Karpas-422 (cell line): ENCODE data around the gene ZNF487. TPM values are rescaled to one million over a fixed set of nuclear protein-coding genes. Genes with fewer than 3 reads are reported as not detected.

Experiments used
- small RNA-seq: library from RNA; depleted of rRNA; stranded (forward); fragments of <200 nt; gene quantifications from one replicate; pipeline ENCODE3, GENCODE V24; 2014
- total RNA-seq: library from RNA; depleted of rRNA; stranded (reverse); fragments of >200 nt; shearing (Covaris generic); gene quantifications from 2 replicates; pipeline ENCODE4 v1.2.3, GENCODE V29; 2014; ENCODE audit warnings: low replicate concordance; rRNA removed

The ZNF487 gene
- total RNA-seq, 1 experiment from 2014 or later: 11.5 TPM

Small RNA genes within 50 kb of the gene (small RNA-seq; reads per million reads assigned to genes)
- gene RNU7-193P (0.16 reads per million), gene SNORD3J (0.12 reads per million)

Other genes with a start within 250 kb of the ZNF487 start
- not detected in 2 replicates for gene RASGEF1A, start 170.0 kb upstream of the ZNF487 start, total RNA-seq
- not detected in 2 replicates for gene FXYD4, start 65.5 kb upstream of the ZNF487 start, total RNA-seq
- 160 and 269 TPM in 2 replicates for gene HNRNPF, start 27.9 kb upstream of the ZNF487 start, total RNA-seq
- 4.7 and 11.9 TPM in 2 replicates for gene ZNF239, start 137.5 kb downstream of the ZNF487 start, total RNA-seq
- gene ZNF485, start 169.3 kb downstream of the ZNF487 start, total RNA-seq: 7.5 and 12.7 TPM in 2 replicates
- gene ZNF32, start 211.8 kb downstream of the ZNF487 start, total RNA-seq: 30.3 and 34.7 TPM in 2 replicates